Hair follicle dermal papilla cell (primary cell): ENCODE measurements around the gene PABPC1L2A. TPM values are rescaled to one million over a fixed set of nuclear protein-coding genes. Genes with fewer than 3 reads are reported as not detected.

Source experiments
- total RNA-seq: library from RNA; depleted of rRNA; stranded (reverse); fragments of >200 nt; gene quantifications from 2 replicates; pipeline ENCODE4 v1.2.3, GENCODE V29; 2012

PABPC1L2A gene
- total RNA-seq = not detected in 2 replicates

GRCh38 chrX:73079024-73079562 is at the start of gene PABPC1L2A:
TSS of gene PABPC1L2A (minus strand) at chrX:73079512. CDS start at chrX:73079386, 126 bp downstream.

Other genes starting within 250 kb of the PABPC1L2A start
- gene FAM236C, start 166.9 kb downstream of the PABPC1L2A start, total RNA-seq = not detected in 2 replicates
- gene FAM236A, start 141.3 kb downstream of the PABPC1L2A start, total RNA-seq = not detected in 2 replicates
- not detected in 2 replicates for gene DMRTC1, start 135.7 kb downstream of the PABPC1L2A start, total RNA-seq
- gene PABPC1L2B, start 76.6 kb downstream of the PABPC1L2A start, total RNA-seq = not detected in 2 replicates
- under 0.01 and 0.24 TPM in 2 replicates for gene NAP1L2, start 135.3 kb upstream of the PABPC1L2A start, total RNA-seq